HG02870 (cell line): Measurements from ENCODE around the gene BIRC7.

Source experiments
- ATAC-seq: cut with Tn5 transposase; IDR thresholded peaks from one replicate; pipeline ENCODE4 v1.9.1; 2021; ENCODE audit warnings: mild to moderate bottlenecking, moderate library complexity; ENCODE audit not compliant: unreplicated experiment

BIRC7 gene

GRCh38 chr20:63280371-63280770 is 44.7 kb downstream of the BIRC7 start:
- no peak for ATAC-seq

GRCh38 chr20:63280929-63281545 is 45.3 kb downstream of the BIRC7 start:
- ATAC-seq, result no peak

GRCh38 chr20:63281742-63282665 is 46.3 kb downstream of the BIRC7 start:
- no peak for ATAC-seq

- no peak for ATAC-seq
Observed at GRCh38 chr20:63282946-63283345, 47.2 kb downstream of the BIRC7 start.

GRCh38 chr20:63283397-63284082 is 47.8 kb downstream of the BIRC7 start:
- ATAC-seq, result no peak

- ATAC-seq, result no peak
Observed at GRCh38 chr20:63284083-63284440, 48.4 kb downstream of the BIRC7 start.

- no peak for ATAC-seq
Observed at GRCh38 chr20:63284544-63284949, 48.8 kb downstream of the BIRC7 start.

GRCh38 chr20:63284981-63285524 is 49.3 kb downstream of the BIRC7 start:
- ATAC-seq, result no peak

GRCh38 chr20:63285636-63286615 is 50.2 kb downstream of the BIRC7 start:
- no peak for ATAC-seq

GRCh38 chr20:63286781-63287696 is 51.3 kb downstream of the BIRC7 start:
- no peak for ATAC-seq

- ATAC-seq, result no peak
Observed at GRCh38 chr20:63287697-63288580, 52.2 kb downstream of the BIRC7 start.

GRCh38 chr20:63288581-63289251 is 53.0 kb downstream of the BIRC7 start:
- no peak for ATAC-seq

GRCh38 chr20:63289311-63290135 is 53.8 kb downstream of the BIRC7 start:
- no peak for ATAC-seq
